Nephron progenitor cell (in vitro differentiated cells): ENCODE data around the gene HBD.
"Not testable (repeated sequence)": the region's sequence is repeated elsewhere in the genome, so short reads cannot be mapped to it uniquely, and the experiment has no call there.

Source experiments
- DNase-seq: peaks from one replicate; pipeline ENCODE4 v3.0.0; 2021
- H3K27ac Mint-ChIP-seq: 2 replicates; pipeline ENCODE4 v1.8.0; 2021; ENCODE audit warnings: mild to moderate bottlenecking, moderate library complexity, mixed read lengths
- H3K27me3 Mint-ChIP-seq: 2 replicates; pipeline ENCODE4 v1.8.0; 2021; ENCODE audit warnings: mild to moderate bottlenecking, low read depth, mixed read lengths; ENCODE audit not compliant: poor library complexity
- H3K36me3 Mint-ChIP-seq: 2 replicates; pipeline ENCODE4 v1.8.0; 2021; ENCODE audit warnings: low read depth, mixed read lengths
- H3K4me1 Mint-ChIP-seq: 2 replicates; pipeline ENCODE4 v1.8.0; 2021; ENCODE audit warnings: mixed read lengths
- H3K4me3 Mint-ChIP-seq: 2 replicates; pipeline ENCODE4 v1.8.0; 2021; ENCODE audit warnings: mild to moderate bottlenecking, moderate library complexity, mixed read lengths
- H3K9me3 Mint-ChIP-seq: 2 replicates; pipeline ENCODE4 v1.8.0; 2021; ENCODE audit warnings: mild to moderate bottlenecking, moderate library complexity, mixed read lengths
- CTCF ChIP-seq: fragments of 200-600 bp; sonication (generic); IDR thresholded peaks from 2 replicates; pipeline ENCODE4 v1.5.0; 2021; ENCODE audit warnings: antibody characterized with exemption

The HBD gene

GRCh38 chr11:5251746-5252145 is 17.5 kb upstream of the HBD start:
- Mint-ChIP-seq H3K36me3 (no peaks in the 10 kb centered on the region), H3K27me3 (peaks cover 2% of the 10 kb centered on the region), H3K27ac (no peak overlapping the region), H3K9me3 (no peaks in the 10 kb centered on the region), H3K4me1 (peaks cover 9% of the 10 kb centered on the region), H3K4me3 (no peak overlapping the region)
- TF ChIP-seq CTCF = no peak
- no peak for DNase-seq

GRCh38 chr11:5250543-5251204 is 16.4 kb upstream of the HBD start:
- peaks cover 2% of the 10 kb centered on the region for H3K27me3 Mint-ChIP-seq
- H3K36me3 Mint-ChIP-seq = no peaks in the 10 kb centered on the region
- H3K4me1 Mint-ChIP-seq = peaks cover 9% of the 10 kb centered on the region
- no peak for DNase-seq
- TF ChIP-seq CTCF = no peak
- no peaks in the 10 kb centered on the region for H3K9me3 Mint-ChIP-seq
- no peak overlapping the region for H3K27ac Mint-ChIP-seq
- H3K4me3 Mint-ChIP-seq = no peak overlapping the region

- not testable (repeated sequence) for H3K36me3 Mint-ChIP-seq, H3K27ac Mint-ChIP-seq, H3K9me3 Mint-ChIP-seq, H3K4me1 Mint-ChIP-seq, H3K27me3 Mint-ChIP-seq, DNase-seq, H3K4me3 Mint-ChIP-seq
Measured at GRCh38 chr11:5249807-5250396, 15.6 kb upstream of the HBD start, which contains the start of gene HBG1. Gene HBG1 (minus strand): TSS chr11:5249857. CDS start chr11:5249804, 53 bp downstream.

- DNase-seq, H3K36me3 Mint-ChIP-seq, H3K27ac Mint-ChIP-seq: not testable (repeated sequence)
Measured at GRCh38 chr11:5248498-5248897, 14.2 kb upstream of the HBD start.

GRCh38 chr11:5247472-5248192 is 13.3 kb upstream of the HBD start:
- Mint-ChIP-seq H3K4me1 (peaks cover 5% of the 10 kb centered on the region), H3K27me3 (no peaks in the 10 kb centered on the region), H3K9me3 (no peaks in the 10 kb centered on the region), H3K27ac (no peak overlapping the region), H3K36me3 (no peaks in the 10 kb centered on the region), H3K4me3 (no peak overlapping the region)
- no peak for DNase-seq
- no peak for TF ChIP-seq CTCF

More at GRCh38 chr11:5248498-5248897, 14.2 kb upstream of the HBD start:
- H3K4me3 Mint-ChIP-seq, H3K9me3 Mint-ChIP-seq, H3K27me3 Mint-ChIP-seq, H3K4me1 Mint-ChIP-seq: not testable (repeated sequence)

GRCh38 chr11:5246772-5247471 is 12.6 kb upstream of the HBD start:
- no peak for TF ChIP-seq CTCF
- H3K27me3 Mint-ChIP-seq = no peaks in the 10 kb centered on the region
- no peaks in the 10 kb centered on the region for H3K9me3 Mint-ChIP-seq
- no peak overlapping the region for H3K27ac Mint-ChIP-seq
- H3K4me1 Mint-ChIP-seq = no peaks in the 10 kb centered on the region
- no peak for DNase-seq
- H3K4me3 Mint-ChIP-seq = no peak overlapping the region
- H3K36me3 Mint-ChIP-seq = no peaks in the 10 kb centered on the region
